Stimulated activated CD8-positive, alpha-beta memory T cell treated with anti-CD3 and anti-CD28 coated beads, Interleukin-4, amount 100 ng/mL, for 24 hours (primary cell): ENCODE measurements around the gene RAB11FIP5.
"Not testable (repeated sequence)": the region's sequence is repeated elsewhere in the genome, so short reads cannot be mapped to it uniquely, and the experiment has no call there.

Experiments used
- DNase-seq: peaks from one replicate; pipeline ENCODE4 v3.0.0-alpha.2; 2020; ENCODE audit warnings: low read depth

RAB11FIP5 gene

DNA sequence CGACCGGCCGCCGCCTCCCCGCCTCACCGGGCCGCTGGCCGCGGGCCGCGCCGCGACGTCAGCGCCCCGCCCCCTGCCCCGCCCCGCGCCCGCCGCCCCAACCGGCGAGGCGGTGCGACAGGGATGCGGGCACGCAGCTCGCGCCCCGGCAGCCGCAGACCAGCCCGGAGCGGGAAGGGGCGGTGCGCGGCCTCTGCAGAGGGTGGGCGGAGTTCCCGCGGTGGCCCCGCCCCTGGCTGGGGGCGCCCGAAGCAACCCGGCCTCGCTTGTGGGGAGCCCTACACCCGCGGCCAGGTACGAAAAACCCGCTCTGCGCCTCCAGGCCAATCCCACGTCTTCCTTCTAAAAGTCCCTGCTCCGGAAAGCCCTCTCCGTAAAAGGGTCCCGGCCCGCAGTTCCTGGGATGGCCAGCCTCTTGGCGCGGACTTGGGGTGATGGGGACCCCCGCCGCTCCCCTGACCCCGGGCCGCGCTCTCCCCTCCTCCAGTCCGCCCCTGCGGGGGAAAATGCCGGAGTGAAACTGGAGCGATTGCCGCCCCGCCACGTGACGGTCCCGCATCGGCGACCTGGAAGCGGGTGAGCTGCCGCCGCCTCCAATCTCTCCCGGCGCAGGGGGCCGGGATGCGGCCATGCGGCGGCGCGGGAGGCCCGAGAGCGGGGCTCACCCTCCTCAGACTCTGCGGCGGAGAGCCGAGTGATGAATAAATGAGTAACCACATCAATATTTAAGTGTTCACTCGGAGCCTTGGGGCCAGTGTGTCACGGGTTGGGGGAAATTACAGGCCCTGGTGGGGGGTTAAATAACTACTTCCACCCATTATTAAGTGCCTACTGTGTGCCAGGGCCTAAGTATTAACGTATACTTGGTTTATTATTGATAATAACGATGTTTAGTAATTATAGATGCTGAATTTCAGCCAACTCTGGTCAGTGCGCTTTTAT is at the start of gene RAB11FIP5:
Gene RAB11FIP5, minus strand, starts transcription at position 36 of the 942 bp plus-strand sequence. CDS start 171 bp downstream, outside the sequence.
- peak; percentile 66 for DNase-seq

GRCh38 chr2:73156539-73157124 is 43.9 kb upstream of the RAB11FIP5 start:
- no peak for DNase-seq

GRCh38 chr2:73142937-73143336 is 30.2 kb upstream of the RAB11FIP5 start:
- no peak for DNase-seq

DNA sequence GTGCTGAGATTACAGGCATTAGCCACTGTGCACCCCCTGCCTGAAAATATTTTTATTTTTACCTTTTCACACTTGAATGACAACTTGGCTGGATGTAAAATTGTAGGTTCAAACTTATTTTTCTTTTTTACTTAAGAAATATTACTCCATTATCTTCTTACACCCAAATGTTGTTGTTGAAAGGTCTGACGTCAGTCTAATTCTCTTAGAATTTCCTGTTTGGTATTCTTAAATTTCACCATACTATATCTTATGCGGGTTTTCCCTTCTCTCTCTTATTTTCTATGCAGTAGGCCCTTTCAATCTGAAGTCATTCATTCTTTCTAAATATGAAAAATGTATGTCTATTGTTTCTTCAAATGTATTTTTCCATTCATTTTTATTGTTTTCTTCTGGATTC is 29.1 kb upstream of the RAB11FIP5 start:
- no peak for DNase-seq

DNA sequence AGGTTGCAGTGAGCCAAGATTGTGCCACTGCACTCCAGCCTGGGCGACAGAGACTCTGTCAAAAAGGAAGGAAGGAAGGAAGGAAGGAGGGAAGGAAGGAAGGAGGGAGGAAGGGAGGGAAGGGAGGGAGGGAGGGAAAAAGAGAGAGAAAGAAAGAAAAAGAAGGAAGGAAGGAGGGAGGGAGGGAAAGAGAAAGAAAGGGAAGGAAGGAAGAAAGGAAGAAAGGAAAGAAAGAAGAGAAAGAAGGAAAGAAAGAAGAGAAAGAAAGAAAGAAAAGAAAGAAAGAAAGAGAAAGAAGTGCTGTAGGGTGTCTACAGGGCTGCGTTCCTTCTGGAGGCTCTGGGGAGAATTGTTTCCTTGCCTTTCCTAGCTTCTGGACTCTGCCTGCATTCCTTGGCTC is 22.5 kb upstream of the RAB11FIP5 start:
- no peak for DNase-seq

DNA sequence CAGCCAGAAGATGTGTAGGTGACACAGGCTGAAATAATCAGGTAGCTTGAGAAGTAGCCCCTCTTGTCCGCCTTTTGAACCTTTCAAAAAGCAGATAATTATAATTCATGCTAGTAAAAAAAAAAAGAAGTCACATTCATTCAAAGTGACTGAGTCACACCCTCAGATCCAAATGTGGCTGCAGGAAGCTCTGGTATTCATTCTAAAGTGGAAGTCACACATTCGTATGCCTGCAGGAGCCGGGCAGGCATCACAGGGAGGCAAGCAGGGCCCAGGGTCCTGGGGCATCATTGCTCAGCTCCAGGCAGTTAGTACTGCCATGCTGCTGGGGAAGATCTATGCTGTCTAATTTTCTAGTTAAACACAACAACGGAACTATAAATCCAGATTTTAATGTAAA is 21.7 kb upstream of the RAB11FIP5 start:
- DNase-seq: no peak

DNA sequence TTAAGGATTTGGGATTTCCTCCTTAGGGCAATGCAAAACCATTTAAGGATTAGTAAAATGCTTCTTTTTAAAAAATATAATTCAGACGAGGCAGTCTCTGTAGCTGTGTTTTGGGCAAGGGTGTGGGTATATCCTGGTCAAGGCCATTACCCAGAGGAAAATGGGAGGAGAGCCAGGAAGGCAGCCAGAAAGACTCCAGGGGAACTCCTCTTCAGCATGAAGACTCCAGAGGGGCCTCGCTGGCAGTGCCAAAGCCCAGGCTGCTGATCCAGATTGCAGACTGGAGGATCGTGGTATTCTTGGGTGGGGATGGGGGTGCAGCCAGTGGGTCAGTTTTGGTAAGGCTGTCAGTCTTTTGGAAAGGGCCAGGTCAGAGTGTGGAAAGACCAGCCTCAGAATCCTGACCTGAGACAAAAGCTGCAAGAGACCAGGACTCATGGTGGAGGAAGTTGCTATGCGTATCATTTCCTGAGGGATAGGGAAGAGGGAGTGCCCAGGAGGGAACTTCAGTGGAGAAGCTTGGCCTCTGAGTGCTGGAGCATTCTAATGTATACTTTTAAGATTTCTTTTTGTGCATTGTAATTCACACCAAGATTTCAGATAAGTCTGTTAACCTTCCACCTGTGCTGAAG is 20.9 kb upstream of the RAB11FIP5 start:
- no peak for DNase-seq

DNA sequence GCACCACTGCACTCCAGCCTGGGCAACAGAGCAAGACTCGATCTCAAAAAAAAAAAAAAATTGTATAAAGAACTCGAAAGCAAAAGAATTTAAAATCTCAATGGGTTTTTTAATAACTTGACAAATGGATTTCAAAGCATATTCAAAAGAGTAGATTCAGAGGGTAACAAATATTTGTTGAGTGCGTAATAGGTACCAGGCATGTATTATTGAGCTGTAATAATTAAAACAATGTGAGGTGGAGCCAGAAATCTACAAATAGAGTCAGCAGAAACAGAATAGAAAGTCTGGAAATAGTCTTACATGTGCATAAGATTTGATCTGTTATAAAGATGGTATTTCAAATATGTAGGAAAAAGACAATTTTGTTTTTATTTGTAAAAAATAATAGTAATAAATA is 19.1 kb upstream of the RAB11FIP5 start:
- DNase-seq: no peak

- DNase-seq: no peak
Measured at GRCh38 chr2:73130790-73131189, 18.0 kb upstream of the RAB11FIP5 start.

- DNase-seq: no peak
Measured at GRCh38 chr2:73128841-73129535, 16.2 kb upstream of the RAB11FIP5 start.

GRCh38 chr2:73122536-73122935 is 9.8 kb upstream of the RAB11FIP5 start:
- DNase-seq: no peak

DNA sequence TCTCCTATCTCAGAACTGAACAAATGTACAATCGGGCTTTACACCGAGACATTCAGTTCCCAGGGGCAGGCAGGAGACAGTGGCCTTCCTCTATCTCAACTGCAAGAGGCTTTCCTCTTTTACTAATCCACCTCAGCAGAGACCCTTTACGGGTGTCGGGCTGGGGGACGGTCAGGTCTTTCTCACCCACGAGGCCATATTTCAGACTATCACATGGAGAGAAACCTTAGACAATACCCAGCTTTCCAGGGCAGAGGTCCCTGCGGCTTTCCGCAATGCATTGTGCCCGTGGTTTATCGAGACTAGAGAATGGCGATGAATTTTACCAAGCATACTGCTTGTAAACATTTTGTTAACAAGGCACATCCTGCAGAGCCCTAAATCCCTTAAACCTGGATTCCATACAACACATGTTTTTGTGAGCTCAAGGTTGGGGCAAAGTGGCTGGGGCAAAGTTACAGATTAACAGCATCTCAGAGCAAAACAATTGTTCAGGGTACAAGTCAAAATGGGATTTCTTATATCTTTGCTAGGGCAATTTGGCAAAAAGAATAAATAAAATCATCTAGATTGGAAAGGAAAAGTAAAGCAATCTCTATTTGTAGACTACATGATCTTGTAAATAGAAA is 7.0 kb upstream of the RAB11FIP5 start:
- not testable (repeated sequence) for DNase-seq

DNA sequence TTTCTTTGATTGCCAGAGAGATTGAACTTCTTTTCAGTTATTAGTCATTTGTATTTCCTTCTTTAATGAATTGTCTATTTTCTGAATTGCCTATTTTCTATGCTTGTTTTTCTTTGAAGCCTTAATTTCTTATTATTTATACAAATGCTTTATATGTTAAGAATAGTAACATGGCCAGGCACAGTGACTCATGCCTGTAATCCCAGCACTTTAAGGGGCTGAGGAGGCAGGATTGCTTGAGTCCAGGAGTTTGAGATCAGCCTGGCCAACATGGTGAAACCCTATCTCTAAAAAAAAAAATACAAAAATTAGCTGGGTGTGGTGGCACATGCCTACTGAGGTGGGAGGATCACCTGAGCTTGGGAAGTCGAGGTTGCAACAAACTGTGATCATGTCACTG is 4.7 kb upstream of the RAB11FIP5 start:
- DNase-seq: no peak

DNA sequence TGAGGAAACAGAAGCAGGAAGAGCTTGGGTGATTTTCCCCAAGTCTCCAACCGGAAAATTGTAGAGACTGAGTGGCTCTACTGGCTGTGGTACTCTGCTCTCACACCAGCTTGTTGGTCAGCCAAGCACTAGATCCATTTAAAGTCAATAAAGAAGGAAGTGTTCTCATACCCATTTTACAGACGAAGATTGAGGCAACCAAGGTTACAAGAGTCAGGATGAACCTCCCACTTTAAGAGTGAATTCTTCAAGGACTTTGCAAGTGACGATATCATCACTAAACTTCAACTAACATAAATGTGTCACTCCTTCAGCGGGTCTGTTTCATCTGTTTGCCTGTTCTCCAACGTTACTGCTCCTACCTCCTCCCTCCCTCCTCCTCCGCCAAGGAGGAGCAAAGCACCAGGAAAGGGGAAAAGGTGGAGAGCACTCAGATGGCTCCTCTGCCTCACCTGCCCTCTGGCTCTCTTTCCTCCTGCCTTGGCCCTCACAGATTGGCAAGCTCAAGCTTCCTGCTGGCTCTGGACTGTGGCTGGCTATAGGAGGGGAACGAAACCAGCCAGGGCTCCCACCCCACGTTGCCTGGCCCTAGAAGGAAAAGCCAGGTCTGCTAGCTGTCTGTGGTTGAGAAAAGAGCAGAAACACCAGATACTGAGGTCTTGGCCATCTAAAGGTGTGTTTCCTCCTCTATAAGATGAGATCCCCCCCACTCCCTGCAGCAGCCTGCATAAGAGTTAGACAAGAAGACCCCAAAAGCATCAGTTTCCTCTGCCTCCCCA is 3.6 kb upstream of the RAB11FIP5 start:
- no peak for DNase-seq

- DNase-seq: no peak
Measured at GRCh38 chr2:73114273-73114867, 1.6 kb upstream of the RAB11FIP5 start.

DNA sequence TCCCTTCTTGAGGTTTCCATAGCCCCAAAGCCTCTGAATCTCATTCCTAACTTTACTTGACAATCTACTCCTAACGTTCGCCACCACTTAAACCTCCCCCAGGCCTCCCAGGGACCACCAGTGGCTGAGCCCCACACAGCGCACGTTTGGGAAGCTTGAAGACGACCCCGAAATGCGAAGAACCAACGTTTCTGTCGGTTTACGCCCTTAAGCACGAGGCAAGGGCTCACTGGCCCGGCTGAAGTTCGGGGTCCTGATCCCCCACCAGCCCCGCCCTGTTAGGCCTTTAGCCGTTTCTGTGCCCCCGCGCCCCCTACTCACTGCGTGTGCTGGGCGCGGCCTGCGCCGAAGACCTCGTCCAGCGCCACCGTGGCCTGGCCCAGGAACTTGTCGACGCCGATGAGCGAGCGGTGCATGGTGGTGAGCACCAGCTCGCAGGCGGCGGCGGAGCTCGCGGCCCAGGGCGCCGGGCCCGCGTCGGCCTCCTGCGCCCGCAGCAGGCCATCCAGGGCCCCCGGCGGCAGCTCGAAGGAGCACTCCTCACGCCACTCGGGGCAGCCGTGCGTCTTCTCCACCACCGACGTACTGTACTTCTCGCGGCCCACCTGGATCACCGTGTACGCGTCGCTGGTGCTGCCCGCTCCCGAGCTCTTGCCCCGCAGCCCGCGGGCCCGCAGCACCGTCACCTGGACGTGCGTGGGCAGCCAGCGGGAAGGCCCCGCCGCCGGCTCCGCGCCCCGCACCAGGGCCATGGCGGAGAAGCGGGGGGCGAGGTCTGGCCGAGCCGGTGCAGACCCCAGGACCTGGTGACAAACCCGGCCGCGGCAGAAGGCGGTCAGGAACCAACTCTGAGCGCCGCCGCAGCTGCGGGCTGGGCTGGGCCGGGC is 479 bp downstream of the RAB11FIP5 start:
- no peak for DNase-seq

DNA sequence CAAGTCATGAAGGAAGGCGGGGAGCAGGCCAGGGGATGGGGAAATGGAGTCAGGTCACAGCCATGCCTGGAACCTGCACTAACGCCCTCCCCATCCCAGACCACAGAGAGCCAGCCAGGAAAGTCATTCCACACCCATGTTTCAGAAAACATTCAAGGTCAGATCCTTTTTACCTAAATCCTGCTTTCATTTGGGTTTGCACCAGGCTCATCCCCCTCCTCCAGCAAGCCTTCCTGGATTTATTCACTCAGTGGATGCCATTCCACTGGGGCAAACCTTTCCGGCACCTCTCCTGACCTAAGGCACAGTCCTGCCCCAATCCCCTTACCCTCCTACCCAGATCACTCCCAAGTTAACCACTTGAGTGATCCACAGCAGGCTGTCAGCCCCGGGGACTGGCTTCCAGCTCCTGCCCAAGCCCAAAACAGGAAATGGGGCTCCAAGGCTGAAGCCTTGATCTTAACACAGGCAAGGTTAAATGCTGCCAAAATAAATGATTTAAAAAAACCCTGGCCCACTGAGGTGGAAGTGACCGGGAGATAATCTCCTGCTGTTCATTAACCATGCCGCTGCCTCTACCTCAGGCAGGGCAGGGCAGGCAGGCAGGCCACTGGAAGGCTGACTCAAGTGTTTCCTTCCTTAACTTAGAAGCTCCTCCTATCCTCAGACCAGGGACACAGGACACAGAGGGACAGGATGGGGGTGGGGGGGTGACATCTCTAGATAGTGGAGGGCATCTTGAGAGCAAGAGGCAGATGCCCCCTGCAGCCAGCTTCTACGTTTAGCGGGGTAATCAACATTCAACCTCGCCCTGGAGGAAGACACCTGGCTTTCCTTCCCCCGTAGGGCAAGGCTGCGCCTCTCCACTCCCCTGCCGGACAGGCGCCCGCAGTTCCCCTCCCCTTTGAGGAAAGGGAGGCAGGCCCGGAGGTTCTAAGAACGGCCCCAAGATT is 1.4 kb downstream of the RAB11FIP5 start:
- no peak for DNase-seq
